ENCODE data around the gene GPAM.

- TF ChIP-seq, protein P1, sequence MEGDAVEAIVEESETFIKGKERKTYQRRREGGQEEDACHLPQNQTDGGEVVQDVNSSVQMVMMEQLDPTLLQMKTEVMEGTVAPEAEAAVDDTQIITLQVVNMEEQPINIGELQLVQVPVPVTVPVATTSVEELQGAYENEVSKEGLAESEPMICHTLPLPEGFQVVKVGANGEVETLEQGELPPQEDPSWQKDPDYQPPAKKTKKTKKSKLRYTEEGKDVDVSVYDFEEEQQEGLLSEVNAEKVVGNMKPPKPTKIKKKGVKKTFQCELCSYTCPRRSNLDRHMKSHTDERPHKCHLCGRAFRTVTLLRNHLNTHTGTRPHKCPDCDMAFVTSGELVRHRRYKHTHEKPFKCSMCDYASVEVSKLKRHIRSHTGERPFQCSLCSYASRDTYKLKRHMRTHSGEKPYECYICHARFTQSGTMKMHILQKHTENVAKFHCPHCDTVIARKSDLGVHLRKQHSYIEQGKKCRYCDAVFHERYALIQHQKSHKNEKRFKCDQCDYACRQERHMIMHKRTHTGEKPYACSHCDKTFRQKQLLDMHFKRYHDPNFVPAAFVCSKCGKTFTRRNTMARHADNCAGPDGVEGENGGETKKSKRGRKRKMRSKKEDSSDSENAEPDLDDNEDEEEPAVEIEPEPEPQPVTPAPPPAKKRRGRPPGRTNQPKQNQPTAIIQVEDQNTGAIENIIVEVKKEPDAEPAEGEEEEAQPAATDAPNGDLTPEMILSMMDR (IDR thresholded peaks at IDR 0.05) = no peak
- TF ChIP-seq POLR2A (IDR thresholded peaks at IDR 0.05) (no peak), POLR2AphosphoS5 (IDR thresholded peaks at IDR 0.05) (no peak)
Measured at GRCh38 chr10:112191041-112191590, 7.6 kb upstream of the GPAM start.
